Nephron progenitor cell (in vitro differentiated cells): ENCODE results near the gene CLASRP.

Source experiments
- DNase-seq: peaks from one replicate; pipeline ENCODE4 v3.0.0; 2021
- H3K27ac Mint-ChIP-seq: 2 replicates; pipeline ENCODE4 v1.8.0; 2021; ENCODE audit warnings: mild to moderate bottlenecking, moderate library complexity, mixed read lengths
- H3K27me3 Mint-ChIP-seq: 2 replicates; pipeline ENCODE4 v1.8.0; 2021; ENCODE audit warnings: mild to moderate bottlenecking, low read depth, mixed read lengths; ENCODE audit not compliant: poor library complexity
- H3K36me3 Mint-ChIP-seq: 2 replicates; pipeline ENCODE4 v1.8.0; 2021; ENCODE audit warnings: low read depth, mixed read lengths
- H3K4me1 Mint-ChIP-seq: 2 replicates; pipeline ENCODE4 v1.8.0; 2021; ENCODE audit warnings: mixed read lengths
- H3K4me3 Mint-ChIP-seq: 2 replicates; pipeline ENCODE4 v1.8.0; 2021; ENCODE audit warnings: mild to moderate bottlenecking, moderate library complexity, mixed read lengths
- H3K9me3 Mint-ChIP-seq: 2 replicates; pipeline ENCODE4 v1.8.0; 2021; ENCODE audit warnings: mild to moderate bottlenecking, moderate library complexity, mixed read lengths
- TF ChIP-seq, protein P1 (sequence below): fragments of 200-600 bp; sonication (generic); IDR thresholded peaks from 2 replicates; pipeline ENCODE4 v1.5.0; 2021; ENCODE audit warnings: antibody characterized with exemption

CLASRP gene

DNA sequence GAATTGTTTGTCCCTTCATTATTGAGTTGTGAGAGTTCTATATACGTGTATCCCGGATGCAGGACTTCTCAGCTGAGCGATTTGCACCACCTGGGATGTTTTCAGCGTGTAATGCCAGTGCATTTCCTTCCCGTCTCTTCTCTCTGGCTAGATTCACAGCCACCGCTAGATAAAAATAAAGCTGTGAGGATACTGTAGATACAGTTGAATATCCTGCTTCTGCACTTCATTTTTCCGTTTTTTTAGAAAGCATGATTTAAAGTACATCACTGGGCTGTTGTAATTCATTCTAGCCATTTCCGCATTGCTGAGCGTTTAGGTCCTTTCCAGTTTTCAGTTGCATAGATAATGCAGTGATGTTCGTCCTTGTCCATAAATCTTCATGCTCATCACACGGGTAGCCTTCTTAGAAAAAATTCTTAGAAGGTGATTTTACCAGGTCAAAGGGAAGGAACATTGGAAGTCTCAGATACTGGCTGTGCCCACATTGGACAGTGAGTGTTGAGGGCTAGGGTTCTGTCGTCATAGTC is 68.8 kb downstream of the CLASRP start:
- TF ChIP-seq, protein P1, sequence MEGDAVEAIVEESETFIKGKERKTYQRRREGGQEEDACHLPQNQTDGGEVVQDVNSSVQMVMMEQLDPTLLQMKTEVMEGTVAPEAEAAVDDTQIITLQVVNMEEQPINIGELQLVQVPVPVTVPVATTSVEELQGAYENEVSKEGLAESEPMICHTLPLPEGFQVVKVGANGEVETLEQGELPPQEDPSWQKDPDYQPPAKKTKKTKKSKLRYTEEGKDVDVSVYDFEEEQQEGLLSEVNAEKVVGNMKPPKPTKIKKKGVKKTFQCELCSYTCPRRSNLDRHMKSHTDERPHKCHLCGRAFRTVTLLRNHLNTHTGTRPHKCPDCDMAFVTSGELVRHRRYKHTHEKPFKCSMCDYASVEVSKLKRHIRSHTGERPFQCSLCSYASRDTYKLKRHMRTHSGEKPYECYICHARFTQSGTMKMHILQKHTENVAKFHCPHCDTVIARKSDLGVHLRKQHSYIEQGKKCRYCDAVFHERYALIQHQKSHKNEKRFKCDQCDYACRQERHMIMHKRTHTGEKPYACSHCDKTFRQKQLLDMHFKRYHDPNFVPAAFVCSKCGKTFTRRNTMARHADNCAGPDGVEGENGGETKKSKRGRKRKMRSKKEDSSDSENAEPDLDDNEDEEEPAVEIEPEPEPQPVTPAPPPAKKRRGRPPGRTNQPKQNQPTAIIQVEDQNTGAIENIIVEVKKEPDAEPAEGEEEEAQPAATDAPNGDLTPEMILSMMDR: no peak
- H3K4me1 Mint-ChIP-seq: peaks cover 24% of the 10 kb centered on the region
- no peaks in the 10 kb centered on the region for H3K36me3 Mint-ChIP-seq
- no peak overlapping the region for H3K4me3 Mint-ChIP-seq
- no peaks in the 10 kb centered on the region for H3K27me3 Mint-ChIP-seq
- H3K9me3 Mint-ChIP-seq: no peaks in the 10 kb centered on the region
- H3K27ac Mint-ChIP-seq: no peak overlapping the region
- no peak for DNase-seq

DNA sequence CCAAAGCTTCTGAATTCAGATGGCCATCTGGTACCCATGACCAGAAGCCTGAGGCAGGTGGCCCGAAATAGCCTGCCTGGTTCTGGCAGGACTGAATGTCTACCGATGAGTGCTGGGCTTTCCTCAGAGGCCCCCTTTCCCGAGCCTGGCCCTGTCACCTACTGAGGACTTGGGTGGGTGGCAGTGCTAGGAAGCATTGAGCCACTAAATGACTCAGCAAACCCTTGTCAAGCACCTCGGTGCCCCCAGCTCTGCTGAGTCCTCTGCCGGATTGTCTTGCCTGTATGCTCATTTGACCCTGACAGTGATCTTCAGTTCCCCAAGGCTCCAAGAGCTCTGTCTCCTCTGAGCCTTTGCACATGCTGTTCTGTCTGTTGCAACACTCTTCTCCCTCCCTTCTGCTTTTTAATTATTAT is 72.0 kb downstream of the CLASRP start:
- TF ChIP-seq, protein P1: no peak
- Mint-ChIP-seq H3K9me3 (no peaks in the 10 kb centered on the region), H3K4me3 (no peak overlapping the region), H3K27ac (no peak overlapping the region), H3K4me1 (peaks cover 15% of the 10 kb centered on the region), H3K36me3 (no peaks in the 10 kb centered on the region), H3K27me3 (no peaks in the 10 kb centered on the region)
- no peak for DNase-seq

DNA sequence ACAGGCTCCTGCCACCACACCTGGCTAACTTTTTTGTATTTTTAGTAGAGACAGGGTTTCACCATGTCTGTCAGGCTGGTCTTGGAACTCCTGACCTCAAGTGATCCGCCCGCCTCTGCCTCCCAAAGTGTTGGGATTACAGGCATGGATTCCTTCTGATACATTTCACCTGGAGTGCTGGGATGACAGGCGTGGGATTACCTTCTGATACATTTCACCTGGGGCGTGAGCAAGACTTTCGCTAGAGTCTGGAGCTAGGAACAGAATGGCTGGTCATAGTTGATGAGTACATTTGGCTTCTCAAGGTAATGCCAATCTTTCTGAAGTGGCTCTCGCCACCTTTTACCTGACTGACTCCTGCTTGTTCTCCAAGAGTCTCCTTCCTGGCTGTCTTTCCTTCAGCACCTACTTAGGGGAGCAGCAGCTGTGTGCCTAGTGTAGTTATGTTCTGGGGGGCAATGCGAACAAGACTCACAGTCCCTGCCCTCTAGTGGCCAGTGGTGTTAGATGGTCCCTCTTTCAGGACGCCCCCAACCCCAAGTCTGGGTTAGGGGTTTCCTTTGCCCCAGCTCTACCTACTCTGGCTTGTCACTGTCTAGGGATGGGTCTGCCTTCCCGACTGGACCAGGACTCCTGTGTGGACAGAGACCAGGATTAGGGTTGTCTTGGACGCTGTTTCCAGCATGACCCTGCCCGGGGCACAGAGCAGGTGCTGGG is 73.4 kb downstream of the CLASRP start:
- Mint-ChIP-seq H3K4me1 (peaks cover 27% of the 10 kb centered on the region), H3K36me3 (no peaks in the 10 kb centered on the region), H3K27ac (no peak overlapping the region), H3K9me3 (no peaks in the 10 kb centered on the region), H3K4me3 (no peak overlapping the region), H3K27me3 (no peaks in the 10 kb centered on the region)
- DNase-seq: no peak
- TF ChIP-seq, protein P1: no peak

DNA sequence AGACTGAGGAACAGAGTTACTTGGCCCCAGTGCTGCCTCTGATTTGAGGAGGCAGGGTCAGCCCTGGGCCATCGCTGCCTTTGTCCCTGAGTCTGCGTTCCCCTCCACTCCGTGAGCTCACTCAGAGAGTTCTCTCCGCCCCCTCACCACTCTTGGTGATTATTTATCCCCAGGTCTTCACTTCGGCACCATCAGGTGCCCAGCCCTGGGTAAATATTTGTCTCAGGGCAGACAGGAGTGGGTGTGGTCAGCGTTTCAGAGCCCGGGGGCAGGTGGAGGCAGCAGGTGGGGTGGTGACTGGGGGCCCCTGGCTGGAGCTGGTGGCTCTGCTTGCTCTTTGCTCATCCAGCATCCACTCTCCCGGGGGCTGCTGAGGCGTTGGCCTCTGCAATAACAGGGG is 74.8 kb downstream of the CLASRP start:
- Mint-ChIP-seq H3K27ac (no peak overlapping the region), H3K4me3 (no peak overlapping the region), H3K4me1 (peaks cover 34% of the 10 kb centered on the region), H3K9me3 (no peaks in the 10 kb centered on the region), H3K36me3 (no peaks in the 10 kb centered on the region), H3K27me3 (no peaks in the 10 kb centered on the region)
- DNase-seq: no peak
- TF ChIP-seq, protein P1: no peak

DNA sequence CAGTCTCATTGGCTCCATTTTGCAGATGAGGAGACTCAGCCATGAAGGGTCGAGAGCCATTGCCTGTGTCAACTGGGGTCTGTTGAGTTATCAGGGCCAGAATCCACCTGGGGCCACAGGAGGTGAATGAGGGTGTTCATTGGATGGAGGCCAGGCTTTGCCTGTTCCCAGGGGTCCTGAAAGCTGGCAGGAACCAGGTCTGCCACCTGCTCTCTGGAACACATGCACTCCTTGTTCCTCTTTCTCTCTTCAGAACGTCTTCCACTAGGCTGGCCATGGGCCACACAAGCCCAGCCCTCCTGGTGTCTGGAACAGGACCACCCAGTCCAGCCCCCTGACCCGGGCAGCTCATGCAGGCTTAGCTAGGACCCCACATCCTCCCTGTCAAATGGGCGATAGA is 75.3 kb downstream of the CLASRP start:
- DNase-seq: no peak
- Mint-ChIP-seq H3K9me3 (no peaks in the 10 kb centered on the region), H3K27ac (no peak overlapping the region), H3K27me3 (no peaks in the 10 kb centered on the region), H3K4me1 (peaks cover 34% of the 10 kb centered on the region), H3K36me3 (no peaks in the 10 kb centered on the region), H3K4me3 (no peak overlapping the region)
- TF ChIP-seq, protein P1: no peak
